OCI-LY3 (cell line): ENCODE results near the gene HCN1.

Source experiments
- H2AFZ ChIP-seq: fragments of 200-600, 300-600 bp; shearing (Covaris generic); 2 replicates; pipeline ENCODE4 v1.6.0; 2014; ENCODE audit warnings: antibody characterized with exemption, low read depth, low read length
- H3K27ac ChIP-seq: fragments of 200-600, 300-600 bp; sonication (generic); 2 replicates; pipeline ENCODE4 v1.5.1; 2014; ENCODE audit warnings: mild to moderate bottlenecking, low read length, moderate library complexity, mixed read lengths
- H3K27me3 ChIP-seq: fragments of 200-600, 300-600 bp; sonication (generic); 2 replicates; pipeline ENCODE4 v1.6.1; 2014; ENCODE audit warnings: low read depth, low read length, mixed read lengths
- H3K36me3 ChIP-seq: fragments of 200-600, 300-600 bp; sonication (generic); replicated peaks from 2 replicates; pipeline ENCODE3; 2014; ENCODE audit warnings: low read depth, low read length, mixed read lengths
- H3K4me1 ChIP-seq: fragments of 300-600, 200-600 bp; sonication (generic); 2 replicates; pipeline ENCODE4 v1.6.1; 2014; ENCODE audit warnings: low read length, mixed read lengths
- H3K4me2 ChIP-seq: fragments of 200-600, 300-600 bp; sonication (generic); 2 replicates; pipeline ENCODE4 v1.6.1; 2014; ENCODE audit warnings: low read length, mixed read lengths
- H3K4me3 ChIP-seq: fragments of 300-600, 200-600 bp; sonication (generic); 2 replicates; pipeline ENCODE4 v1.5.1; 2014; ENCODE audit warnings: antibody characterized with exemption, mild to moderate bottlenecking, low read length, moderate library complexity
- H3K79me2 ChIP-seq: fragments of 300-600, 200-600 bp; shearing (Covaris generic); 2 replicates; pipeline ENCODE4 v1.6.1; 2014; ENCODE audit warnings: mild to moderate bottlenecking, low read length, mixed read lengths
- H3K9ac ChIP-seq: fragments of 300-600, 200-600 bp; shearing (Covaris generic); 2 replicates; pipeline ENCODE4 v1.6.0; 2014; ENCODE audit warnings: mild to moderate bottlenecking, low read length, moderate library complexity
- H3K9me3 ChIP-seq: fragments of 200-600, 300-600 bp; shearing (Covaris generic); 2 replicates; pipeline ENCODE4 v1.6.1; 2014; ENCODE audit warnings: low read length, mixed read lengths; ENCODE audit not compliant: insufficient read depth
- H4K20me1 ChIP-seq: fragments of 200-600, 300-600 bp; sonication (generic); 2 replicates; pipeline ENCODE4 v1.6.1; 2016; ENCODE audit warnings: low read length, mixed read lengths; ENCODE audit not compliant: insufficient read depth
- EZH2phosphoT487 ChIP-seq: fragments of 200-600 bp; shearing (Covaris generic); IDR thresholded peaks from 2 replicates; pipeline ENCODE4 v1.6.1; 2018; ENCODE audit warnings: antibody characterized with exemption, mixed run types, low read depth
- TF ChIP-seq, protein P1 (sequence below): fragments of 200-600, 300-600 bp; sonication (generic); IDR thresholded peaks from 2 replicates; pipeline ENCODE4 v1.5.1; 2014; ENCODE audit warnings: antibody characterized with exemption, low read length, low read depth

HCN1 gene

DNA sequence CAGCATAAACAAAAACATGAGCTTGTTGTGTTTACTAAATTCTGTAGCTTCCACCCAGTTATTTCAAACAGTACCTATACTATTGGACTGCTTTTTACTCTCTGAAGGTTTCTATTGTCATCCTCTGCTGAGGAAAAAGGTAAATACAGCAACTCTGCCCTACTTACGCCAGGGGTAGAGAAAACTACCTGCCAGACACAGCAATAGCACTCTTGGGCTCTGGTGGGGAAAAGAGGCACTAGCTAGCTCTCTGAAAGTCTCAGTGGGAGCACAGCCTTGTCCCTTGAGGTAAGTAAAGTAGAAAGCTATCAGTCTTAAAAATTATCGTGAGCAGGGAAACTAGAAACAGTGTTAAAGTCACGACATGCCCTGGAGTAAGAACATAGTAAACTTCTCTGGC lies 3.7 kb downstream of the HCN1 start:
- H3K36me3 ChIP-seq, result no peaks in the 10 kb centered on the region
- H2AFZ ChIP-seq, result no peak overlapping the region
- no peaks in the 10 kb centered on the region for H3K4me1 ChIP-seq
- no peaks in the 10 kb centered on the region for H3K79me2 ChIP-seq
- no peak overlapping the region for H3K9ac ChIP-seq
- no peak overlapping the region for H3K27ac ChIP-seq
- TF ChIP-seq, protein P1, sequence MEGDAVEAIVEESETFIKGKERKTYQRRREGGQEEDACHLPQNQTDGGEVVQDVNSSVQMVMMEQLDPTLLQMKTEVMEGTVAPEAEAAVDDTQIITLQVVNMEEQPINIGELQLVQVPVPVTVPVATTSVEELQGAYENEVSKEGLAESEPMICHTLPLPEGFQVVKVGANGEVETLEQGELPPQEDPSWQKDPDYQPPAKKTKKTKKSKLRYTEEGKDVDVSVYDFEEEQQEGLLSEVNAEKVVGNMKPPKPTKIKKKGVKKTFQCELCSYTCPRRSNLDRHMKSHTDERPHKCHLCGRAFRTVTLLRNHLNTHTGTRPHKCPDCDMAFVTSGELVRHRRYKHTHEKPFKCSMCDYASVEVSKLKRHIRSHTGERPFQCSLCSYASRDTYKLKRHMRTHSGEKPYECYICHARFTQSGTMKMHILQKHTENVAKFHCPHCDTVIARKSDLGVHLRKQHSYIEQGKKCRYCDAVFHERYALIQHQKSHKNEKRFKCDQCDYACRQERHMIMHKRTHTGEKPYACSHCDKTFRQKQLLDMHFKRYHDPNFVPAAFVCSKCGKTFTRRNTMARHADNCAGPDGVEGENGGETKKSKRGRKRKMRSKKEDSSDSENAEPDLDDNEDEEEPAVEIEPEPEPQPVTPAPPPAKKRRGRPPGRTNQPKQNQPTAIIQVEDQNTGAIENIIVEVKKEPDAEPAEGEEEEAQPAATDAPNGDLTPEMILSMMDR, result no peak
- no peak for TF ChIP-seq EZH2phosphoT487
- H3K27me3 ChIP-seq, result no peaks in the 10 kb centered on the region
- no peak overlapping the region for H3K4me3 ChIP-seq
- no peaks in the 10 kb centered on the region for H3K9me3 ChIP-seq
- no peak overlapping the region for H3K4me2 ChIP-seq
- H4K20me1 ChIP-seq, result no peaks in the 10 kb centered on the region

DNA sequence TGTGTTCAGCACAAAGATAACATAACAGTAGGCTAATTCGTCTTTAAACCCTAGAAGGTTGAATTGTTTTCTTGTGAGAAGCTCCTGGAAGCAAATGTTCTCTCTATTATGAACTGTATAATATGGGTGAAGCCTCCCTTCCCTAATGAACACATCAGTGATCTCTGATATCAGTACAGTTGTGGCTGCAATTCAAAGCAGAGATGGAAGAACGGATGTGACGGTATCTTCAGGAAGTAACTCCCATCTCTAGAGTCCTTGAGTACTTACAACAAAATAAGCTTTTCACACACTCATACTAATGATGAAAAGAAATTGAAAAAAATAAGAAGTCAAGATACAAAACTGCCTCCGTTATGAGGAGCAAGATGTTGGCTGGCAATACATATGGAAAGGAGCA lies 4.5 kb downstream of the HCN1 start:
- no peak overlapping the region for H2AFZ ChIP-seq
- no peaks in the 10 kb centered on the region for H3K27me3 ChIP-seq
- no peaks in the 10 kb centered on the region for H3K79me2 ChIP-seq
- no peak overlapping the region for H3K9ac ChIP-seq
- H3K9me3 ChIP-seq, result no peaks in the 10 kb centered on the region
- TF ChIP-seq EZH2phosphoT487, result no peak
- TF ChIP-seq, protein P1, result no peak
- no peaks in the 10 kb centered on the region for H3K4me1 ChIP-seq
- no peak overlapping the region for H3K4me2 ChIP-seq
- no peaks in the 10 kb centered on the region for H3K36me3 ChIP-seq
- H3K4me3 ChIP-seq, result no peak overlapping the region
- H4K20me1 ChIP-seq, result no peaks in the 10 kb centered on the region
- no peak overlapping the region for H3K27ac ChIP-seq

DNA sequence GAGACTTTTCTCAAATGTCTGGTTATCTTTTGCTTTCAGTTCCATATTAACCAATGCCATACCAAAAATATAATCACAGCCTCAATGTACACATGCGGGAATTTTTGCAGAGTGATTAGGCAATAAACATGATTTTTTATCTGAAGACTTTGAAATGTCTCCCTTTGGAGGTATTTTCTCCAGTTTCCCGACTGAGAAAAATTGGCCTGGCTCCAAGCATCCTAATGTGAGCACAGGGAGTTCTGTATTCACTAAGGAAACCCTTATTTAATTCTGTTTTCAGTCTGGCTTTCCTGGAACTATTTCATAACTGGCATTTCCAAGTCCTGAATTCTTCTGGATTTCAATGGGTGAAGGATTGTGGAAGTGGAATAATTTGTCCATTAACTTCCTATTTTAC lies 8.5 kb downstream of the HCN1 start:
- no peaks in the 10 kb centered on the region for H3K36me3 ChIP-seq
- no peak overlapping the region for H3K27ac ChIP-seq
- H4K20me1 ChIP-seq, result no peaks in the 10 kb centered on the region
- no peak overlapping the region for H3K4me2 ChIP-seq
- H3K79me2 ChIP-seq, result no peaks in the 10 kb centered on the region
- H3K4me3 ChIP-seq, result no peak overlapping the region
- no peaks in the 10 kb centered on the region for H3K27me3 ChIP-seq
- no peaks in the 10 kb centered on the region for H3K9me3 ChIP-seq
- no peak overlapping the region for H3K9ac ChIP-seq
- H3K4me1 ChIP-seq, result no peaks in the 10 kb centered on the region
- no peak for TF ChIP-seq EZH2phosphoT487
- TF ChIP-seq, protein P1, result no peak
- H2AFZ ChIP-seq, result no peak overlapping the region

DNA sequence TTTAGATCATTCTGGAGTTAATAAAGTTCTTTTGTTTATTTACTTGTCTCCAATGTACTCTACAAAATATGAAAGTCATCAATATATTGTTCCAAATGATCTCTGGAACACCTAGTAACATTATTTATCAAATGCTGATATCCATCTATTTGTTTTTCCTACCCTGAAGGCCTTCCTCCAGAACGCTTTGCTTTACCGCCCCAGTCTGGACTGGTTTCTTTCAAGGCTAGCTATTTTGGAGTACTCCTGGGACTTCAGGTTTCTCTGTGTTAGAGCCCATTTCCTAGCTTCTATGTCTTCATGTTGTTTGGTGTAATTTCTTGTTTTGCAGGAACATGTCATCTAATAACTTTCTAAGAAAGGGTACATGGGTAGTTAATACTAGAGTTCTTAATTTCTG lies 9.6 kb downstream of the HCN1 start:
- H3K79me2 ChIP-seq, result no peaks in the 10 kb centered on the region
- H3K4me3 ChIP-seq, result no peak overlapping the region
- no peak overlapping the region for H3K27ac ChIP-seq
- H3K4me1 ChIP-seq, result no peaks in the 10 kb centered on the region
- H2AFZ ChIP-seq, result no peak overlapping the region
- no peaks in the 10 kb centered on the region for H3K27me3 ChIP-seq
- no peaks in the 10 kb centered on the region for H4K20me1 ChIP-seq
- H3K9me3 ChIP-seq, result no peaks in the 10 kb centered on the region
- no peak overlapping the region for H3K9ac ChIP-seq
- no peak for TF ChIP-seq EZH2phosphoT487
- TF ChIP-seq, protein P1, result no peak
- H3K4me2 ChIP-seq, result no peak overlapping the region
- no peaks in the 10 kb centered on the region for H3K36me3 ChIP-seq
